Cortex of kidney (tissue), 1 donor: ENCODE measurements around the gene F2RL1.
"Not testable (repeated sequence)": the region's sequence is repeated elsewhere in the genome, so short reads cannot be mapped to it uniquely, and the experiment has no call there.

Source experiments
- DNase-seq: peaks from one replicate; lab custom pipeline; 2025; lab: John Stamatoyannopoulos, UW

The F2RL1 gene

DNA sequence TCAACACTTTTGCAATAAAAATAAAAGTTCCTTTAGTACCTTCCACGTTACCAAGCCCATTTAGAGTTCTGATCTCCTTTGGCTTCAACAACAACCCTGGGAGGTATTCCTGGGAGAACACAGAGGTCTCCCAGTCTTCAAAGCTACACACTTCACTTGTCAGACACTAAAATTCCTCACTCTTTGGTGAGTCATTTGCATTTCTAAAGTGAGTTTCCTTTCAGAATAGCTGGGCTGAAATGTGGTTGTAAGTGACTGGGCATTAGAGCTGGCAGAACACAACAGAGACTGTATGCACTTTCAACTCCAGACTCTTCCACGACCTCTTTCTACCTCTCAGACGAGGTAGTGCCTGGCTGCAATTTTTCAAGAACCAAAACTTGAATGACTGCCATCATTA is 11.5 kb upstream of the F2RL1 start:
- no peak for DNase-seq

DNA sequence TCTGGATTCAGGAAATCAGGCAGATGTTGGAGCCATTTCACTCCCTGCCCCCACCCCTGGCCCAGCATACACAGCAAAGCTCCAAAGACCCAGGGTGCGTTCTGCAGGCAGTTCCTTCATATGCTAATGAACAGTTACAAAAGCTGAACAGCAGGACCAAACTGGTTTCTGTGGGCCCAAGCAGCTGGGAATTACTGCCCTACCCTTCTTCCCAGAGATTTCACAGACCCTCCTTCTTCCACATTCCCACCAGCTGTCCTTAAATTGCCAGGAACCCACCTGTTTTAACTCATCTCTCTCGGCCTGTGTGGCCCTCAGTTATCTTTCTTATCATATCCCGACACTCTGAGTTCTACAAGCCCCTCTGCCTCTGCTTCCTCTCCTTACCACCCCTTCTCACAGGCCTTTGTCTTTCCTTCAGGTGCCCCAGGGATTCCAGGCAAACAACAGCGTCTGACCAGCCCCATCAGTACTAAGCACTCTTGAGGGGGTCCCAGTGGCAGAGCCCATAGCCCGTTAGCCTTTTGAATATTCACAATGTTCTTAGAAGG is 10.6 kb upstream of the F2RL1 start:
- no peak for DNase-seq

DNA sequence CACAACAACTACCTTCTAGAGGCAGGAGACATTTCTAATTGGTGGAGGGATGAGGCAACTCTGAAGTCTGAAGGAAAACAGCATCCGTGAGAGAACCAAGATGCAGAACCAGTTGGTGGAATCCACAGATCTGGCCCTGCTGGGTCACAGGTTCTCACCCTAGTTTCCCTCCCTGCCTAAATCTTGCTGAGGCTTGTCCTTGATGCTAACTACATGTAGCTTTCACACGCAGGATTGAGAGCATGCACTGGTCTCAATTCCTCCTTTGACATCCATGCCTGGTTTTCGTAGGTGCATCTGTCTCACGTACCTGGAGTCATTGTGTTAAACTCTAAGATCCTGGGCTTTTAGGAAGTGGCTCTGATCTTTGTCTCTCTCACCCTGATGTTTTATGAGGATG is 9.7 kb upstream of the F2RL1 start:
- DNase-seq, result no peak

DNA sequence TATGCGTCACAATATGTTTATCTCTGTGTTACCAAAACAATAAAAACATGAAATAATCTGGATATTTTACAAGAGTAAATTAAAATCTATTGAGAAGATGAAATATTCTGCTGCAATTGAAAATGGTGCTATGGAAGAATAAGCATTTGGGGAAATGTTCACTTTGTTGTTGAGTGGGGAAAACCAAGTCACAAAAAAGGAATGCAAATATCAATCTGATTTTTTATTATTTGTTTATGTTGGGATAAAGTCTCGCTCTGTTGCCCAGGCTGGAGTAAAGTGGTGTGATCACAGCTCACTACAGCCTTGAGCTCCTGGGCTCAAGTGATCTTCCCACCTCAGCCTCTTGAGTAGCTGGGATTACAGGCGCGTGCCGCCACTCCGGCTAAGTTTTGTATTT is 8.6 kb upstream of the F2RL1 start:
- no peak for DNase-seq

DNA sequence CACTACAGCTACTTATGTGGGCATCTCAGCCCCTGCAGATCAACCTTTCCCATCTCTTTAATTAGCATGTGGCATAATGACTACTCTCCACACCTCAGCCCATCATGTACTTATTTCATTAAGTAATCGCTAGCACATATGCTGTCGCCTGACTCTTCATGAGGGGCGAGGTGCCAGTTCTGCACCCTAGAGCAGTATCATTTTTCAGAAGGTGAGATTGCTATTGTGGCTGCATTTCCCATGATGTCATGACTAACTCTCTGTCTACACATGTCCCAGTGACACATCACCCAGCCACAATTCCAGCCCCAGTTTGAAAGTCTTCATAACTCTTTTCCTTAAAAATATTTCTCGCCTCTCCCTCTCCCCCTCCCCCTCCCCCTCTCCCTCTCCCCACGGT is 7.6 kb upstream of the F2RL1 start:
- DNase-seq, result no peak

DNA sequence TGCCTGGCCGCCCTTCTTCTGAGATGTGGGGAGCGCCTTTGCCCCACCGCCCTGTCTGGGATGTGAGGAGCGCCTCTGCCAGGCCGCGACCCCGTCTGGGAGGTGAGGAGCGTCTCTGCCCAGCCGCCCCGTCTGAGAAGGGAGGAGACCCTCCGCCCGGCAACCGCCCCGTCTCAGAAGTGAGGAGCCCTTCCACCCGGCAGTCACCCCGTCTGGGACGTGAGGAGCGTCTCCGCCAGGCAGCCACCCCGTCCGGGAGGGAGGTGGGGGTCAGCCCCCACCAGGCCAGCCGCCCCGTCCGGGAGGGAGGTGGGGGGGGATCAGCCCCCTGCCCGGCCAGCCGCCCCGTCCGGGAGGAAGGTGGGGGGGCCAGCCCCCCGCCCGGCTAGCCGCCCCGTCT is 6.6 kb upstream of the F2RL1 start:
- DNase-seq, result not testable (repeated sequence)

DNA sequence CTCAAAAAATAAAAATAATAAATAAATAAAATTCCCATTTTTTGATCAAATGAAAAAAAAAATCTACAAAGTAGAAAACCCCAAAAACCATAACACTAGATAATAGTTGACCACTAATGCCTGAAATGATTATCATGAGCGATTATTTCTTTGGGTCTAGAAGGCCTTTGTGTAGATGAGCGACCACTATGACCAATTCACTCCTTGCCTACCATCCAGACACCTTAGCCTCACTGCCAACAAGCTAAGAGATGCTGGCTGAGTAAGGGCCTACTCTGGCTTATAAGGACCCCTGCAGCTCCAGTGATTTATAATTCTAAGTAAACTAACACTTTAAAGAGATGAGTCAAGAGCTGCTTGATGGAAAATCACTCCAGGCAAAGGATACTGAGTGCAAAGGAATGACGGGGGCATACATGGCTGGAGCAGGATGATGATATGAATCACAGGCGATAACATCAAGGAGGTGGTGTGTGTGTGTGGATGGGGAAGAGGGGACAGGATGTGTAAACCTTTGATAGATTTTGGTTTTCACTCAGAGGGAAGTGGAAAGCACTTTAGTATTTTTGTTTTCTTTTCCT is 4.8 kb upstream of the F2RL1 start:
- DNase-seq, result no peak

DNA sequence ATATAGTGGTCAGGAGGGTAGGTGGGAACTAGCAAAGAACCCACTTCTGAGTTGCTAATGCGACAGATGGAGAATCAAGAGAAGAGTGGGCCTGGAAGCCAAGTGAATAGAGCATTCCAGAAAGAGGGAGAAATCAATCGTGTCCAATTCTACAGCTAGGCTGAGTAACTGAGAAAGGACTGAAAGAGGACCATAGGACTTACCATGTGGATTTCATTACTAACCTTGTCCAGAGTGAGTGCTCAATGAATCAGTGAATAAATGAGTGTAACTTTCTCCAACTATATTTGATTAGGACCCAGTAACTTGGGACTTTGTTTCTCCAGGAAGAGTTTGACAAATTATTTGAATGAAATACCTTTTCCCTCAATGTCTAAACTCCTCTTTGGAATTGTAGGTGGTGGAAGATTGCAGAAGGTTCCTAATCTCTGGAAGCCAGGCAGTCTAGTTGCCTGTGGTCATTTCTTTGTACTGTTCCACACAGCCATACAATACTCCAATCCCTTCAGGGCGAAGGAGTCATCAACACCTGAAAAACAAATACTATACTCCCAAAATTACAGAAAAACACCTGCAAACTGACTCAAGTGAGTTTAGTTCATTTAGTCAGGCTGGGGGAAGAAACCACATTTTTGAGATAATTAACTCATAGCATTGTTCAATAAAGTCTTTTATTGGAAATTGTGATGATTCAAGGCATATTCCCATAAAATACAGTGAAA is 2.6 kb upstream of the F2RL1 start:
- no peak for DNase-seq

DNA sequence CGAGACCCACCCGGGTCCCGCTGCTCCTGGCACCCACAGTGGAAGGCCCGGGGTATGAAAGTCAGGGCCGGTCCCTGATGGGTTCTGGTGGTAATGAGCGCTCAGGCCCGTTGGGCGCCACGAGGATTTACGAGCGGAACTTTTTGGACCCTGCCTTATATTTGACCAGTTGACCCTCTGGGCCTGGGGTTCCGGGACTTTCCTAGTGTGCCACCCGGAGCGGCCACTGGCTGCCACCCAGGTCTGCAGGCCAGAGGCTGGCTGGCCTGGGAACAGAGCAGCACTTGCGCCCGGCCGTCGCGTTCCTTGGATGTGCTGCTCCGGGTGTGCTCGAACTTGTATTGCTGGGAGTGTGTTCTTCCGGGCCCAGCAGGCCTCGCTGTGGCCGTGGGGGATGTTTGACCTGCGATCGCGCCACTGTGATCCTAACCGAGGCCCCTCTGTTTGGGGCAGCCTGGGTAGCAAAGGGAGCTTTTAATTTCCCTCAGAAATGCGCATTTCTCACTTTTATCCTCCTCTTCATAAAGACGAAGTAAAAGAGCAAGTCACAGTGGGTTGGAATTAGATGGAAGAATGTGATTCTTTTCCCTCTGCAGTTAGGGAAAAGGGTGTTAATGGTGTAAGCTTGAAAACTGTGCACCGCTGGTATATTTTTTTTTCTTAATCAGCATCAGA is 1.2 kb downstream of the F2RL1 start:
- no peak for DNase-seq

DNA sequence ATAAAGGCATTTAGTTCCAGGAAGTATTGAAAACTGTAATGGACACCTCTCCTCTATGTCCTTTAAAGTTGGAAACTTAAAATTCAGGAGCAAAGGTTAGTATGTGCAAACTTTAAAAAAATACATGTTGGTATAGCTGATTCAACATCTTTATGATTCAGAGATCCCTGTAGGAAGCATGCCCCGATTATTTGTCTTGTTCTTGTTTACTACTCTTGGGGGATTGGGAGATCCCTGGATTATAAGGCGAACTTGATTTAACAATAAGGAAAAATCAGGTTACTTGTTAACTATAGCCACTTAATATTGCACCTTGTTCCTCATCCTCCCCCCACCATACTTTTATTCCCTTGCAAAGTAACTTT is 1.7 kb downstream of the F2RL1 start:
- DNase-seq, result no peak

DNA sequence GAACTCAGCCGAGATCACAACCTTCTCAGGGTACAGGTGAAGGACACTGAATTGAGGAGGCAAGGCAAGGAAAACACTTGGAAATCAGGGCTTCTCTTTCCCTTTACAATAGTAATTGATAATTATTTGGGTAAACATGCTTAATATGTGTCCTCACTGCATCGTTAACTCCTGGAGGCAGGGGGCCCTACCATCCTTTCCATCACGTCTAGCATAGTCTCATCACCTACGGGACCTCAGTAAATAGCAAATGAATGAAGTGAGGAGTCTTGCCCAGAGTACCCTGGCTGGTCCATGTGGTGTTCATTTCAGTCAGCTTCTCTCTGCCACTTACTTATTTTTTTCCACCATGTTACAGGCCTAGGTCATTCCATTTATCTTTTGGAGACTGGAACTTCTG is 2.3 kb downstream of the F2RL1 start:
- no peak for DNase-seq

DNA sequence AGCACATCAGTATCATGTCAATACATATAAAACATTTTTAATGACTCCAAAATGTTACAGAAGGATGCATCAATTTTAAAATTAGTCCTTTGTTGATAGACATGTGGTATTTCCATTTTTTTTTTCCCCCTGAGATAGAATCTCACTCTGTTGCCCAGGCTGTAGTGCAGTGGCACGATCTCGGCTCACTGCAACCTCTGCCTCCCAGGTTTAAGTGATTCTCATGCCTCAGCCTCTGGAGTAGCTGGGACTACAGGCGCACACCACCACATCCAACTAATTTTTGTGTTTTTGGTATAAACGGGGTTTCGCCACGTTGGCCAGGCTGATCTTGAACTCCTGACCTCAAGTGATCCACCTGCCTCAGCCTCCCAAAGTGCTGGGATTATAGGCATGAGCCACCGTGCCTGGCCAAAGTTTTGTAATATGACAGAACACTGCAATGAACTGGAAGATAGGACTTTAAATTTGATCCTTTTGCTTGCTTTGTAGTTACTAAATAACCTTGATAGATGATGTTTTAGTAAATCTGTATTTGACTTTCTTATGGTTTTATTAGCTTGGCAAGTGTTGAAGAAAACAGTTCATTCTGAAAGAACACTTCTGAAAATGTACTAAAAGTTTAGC is 3.4 kb downstream of the F2RL1 start:
- not testable (repeated sequence) for DNase-seq

DNA sequence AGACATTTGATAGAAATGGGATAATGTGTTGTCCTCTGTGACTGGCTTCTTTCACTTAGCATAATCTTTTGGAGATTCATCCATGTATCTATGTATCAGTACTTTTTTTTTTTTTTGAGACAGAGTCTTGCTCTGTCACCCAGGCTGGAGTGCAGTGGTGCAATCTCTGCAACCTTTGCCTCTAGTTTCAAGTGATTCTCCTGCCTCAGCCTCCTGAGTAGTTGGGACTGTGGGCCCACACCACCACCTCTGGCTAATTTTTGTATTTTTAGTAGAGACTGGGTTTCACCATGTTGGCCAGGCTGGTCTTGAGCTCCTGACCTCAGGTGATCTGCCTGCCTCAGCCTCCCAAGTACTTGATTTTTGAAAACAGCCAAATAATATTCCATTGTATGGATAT is 7.6 kb downstream of the F2RL1 start:
- not testable (repeated sequence) for DNase-seq

DNA sequence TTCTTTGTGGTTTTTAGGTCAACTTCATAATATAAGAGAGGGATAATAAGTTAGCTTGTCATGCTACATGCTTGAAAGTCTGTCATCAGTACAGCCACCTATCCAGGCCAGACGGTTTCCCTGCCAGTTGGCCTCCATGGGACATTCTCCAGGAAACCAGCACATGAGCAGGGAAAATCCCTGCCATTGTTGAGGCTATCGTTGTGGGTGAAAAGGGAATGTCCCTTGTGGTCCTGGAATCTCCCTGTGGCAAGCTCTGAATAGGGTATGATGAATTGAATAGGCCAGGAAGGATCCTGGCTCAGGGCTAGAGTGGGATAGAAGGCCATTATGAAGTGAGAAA is 12.3 kb downstream of the F2RL1 start:
- DNase-seq, result no peak

DNA sequence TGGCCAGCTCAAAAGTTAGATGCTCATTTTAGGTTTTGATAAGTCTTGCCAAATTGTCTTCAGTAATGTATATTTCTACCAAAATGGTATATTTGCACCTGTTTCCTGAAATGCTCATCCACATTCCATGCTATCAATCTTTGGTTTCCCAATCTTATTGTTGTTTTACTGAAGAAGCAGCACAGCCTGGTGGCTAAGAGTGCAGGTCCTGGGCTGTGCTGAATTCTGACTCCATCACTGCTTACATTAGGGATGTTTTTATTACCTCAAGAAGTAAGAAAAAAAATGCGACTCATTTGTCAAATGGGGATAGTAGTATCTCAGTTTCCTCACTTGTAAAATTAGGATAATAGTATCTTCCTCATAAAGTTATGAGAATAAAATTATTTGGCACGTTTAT is 17.4 kb downstream of the F2RL1 start:
- no peak for DNase-seq

DNA sequence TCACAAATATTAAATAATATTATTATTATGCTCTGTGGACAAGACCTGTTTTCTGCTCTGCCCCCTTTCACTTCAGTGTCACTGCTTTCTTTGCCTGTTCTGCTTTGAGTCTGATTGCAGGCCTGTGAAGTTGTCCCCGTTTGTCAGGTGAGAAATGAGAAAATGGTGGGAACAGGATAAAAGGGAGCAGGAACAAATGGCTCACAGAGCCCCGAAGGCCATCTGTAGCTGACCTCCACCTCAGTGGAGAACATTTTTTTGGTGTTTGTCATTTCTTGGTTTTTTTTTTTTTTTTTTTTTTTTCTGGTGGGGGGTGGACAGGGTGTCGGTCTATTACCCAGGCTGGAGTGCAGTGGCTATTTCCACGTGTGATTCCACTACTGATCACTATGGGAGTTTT is 17.8 kb downstream of the F2RL1 start:
- DNase-seq, result no peak

DNA sequence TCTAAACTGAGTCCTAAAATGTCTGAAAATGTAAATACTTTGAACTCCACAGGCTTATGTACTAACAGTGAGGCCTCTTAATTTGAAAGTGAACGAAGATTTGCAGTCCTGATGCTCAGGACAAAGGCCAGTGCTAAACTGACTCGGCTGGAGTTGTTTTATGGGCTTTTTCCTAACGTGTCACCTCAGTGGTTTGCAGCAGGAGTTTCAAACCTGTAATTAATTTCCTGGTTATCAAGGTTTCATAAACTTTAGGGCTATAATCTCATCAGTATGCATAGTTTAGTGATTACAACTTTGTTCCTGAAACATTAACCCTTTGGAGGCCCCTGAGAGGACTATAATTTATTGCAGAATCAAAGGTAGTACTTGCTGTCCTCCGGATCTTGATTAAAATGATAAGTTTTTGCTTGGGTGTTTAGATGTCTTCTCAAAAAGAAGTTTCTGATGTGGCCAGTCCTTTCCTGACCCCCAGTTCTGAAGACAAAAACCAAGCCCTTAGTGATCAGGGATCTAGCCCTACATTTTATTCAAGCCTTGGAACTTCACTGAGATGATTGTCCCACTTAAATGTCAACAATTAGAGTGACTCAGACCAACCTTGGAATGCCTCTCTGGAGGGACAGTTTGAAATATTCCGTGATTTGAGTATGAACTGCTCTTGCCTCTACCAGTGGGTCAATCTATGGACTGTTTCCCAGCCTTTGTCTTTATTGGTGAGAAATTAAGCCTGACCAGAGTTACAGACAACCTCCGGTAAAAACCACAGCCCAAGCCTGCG is 19.8 kb downstream of the F2RL1 start:
- no peak for DNase-seq

DNA sequence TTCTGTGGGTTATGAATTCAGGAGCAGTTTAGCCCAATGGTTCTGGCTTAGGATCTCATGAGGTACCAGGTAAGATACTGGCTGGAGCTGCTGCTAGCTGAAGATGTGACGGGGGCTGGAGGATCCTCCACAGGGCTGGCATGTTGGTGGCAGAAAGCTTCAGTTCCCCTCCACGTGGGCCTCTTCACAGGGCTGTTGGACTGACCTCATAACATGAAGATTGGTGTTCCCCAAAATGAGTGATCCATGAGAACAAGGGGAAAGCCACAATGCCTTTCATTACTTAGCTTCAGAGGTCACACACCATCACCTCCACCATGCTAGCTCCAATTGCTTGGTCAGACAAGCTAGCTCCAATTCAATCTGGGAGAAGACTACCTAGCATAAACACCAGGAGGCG is 22.5 kb downstream of the F2RL1 start:
- DNase-seq, result no peak

DNA sequence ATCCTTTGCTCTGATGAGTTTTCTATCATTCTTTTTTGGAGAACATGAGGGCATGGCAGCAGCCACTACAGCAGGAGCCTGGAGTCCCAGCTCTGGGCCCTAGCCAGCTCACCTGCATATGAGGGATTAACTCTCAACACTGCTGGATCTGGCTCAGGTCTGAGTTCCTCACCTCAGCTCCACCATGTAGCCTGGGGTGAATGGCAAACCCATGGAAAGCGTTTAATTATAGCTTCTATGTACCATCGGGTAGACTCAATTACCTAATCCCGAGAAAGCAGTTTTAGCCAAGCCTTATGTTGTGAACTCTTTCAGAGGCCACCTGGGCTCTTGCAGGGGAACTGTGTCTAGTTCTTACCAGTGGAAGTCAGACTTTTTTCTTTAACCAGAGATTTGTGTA is 27.1 kb downstream of the F2RL1 start:
- DNase-seq, result no peak

DNA sequence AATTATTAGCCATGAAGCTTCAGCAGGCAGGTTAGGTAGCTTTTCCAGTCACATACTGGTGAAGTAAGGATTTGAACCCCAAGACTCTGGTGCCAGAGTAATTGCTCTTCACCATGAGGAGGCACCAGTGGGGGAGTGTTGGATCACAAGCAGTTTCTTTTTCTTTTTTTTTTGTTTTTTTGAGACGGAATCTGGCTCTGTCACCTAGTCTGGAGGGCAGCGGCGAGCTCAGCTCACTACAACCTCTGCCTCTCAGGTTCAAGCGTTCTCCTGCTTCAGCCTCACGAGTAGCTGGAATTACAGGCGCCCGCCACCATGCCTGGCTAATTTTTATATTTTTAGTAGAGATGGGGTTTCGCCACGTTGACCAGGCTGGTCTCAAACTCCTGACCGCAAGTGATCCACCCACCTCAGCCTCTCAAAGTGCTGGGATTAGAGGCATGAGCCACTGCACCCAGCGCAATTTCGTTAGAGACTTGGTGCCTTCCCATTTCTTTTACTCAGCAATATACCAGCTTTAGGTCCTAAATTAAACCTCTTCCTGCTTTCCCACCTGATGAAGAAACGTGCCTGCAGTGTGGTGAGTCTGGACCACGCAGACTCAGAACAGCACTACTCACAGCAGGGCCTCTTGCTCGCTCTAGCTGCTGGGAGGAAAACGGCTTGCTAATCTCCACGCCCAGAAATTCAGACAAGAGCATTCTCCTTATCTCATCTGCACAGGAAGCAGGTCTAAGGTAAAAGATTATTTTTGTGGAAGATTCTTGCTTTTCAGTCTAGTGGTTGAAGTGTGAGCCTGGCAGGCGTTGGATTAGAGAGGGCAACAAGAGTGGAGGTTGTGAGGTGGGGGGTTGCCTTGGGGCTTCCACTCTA is 30.8 kb downstream of the F2RL1 start, which contains the start of gene S100Z:
S100Z (plus strand) TSS at position 596 of the 873 bp plus-strand sequence. CDS start 25,346 bp downstream, outside the sequence.
- no peak for DNase-seq

DNA sequence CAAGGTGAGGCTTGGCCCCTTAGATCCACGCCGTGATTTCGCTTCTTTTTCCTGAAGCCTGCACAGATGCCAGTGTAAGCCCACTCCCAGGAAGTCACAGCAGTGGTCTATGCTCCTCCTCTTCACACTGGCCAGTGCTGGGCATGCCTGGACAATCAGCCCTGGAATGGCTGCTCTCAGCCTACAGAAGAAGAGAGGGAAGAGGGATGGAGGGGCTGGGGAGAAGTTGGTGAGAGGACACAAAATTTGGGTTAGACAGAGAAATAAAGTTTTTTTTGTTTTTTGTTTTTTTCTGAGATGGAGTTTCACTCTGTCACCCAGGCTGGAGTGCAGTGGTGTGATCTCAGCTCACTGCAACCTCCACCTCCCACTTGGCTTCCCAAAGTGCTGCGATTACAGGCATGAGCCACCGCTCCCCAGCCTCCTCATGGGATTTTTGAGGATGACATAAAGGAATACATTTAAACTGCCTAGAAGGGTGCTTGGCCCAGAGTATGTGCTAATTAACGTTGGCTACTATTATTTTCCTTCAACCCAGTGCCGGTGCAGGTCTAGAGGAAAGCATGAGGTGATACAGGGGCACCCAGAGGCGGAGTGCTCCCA is 31.8 kb downstream of the F2RL1 start:
- no peak for DNase-seq
